BE2C (cell line): ENCODE data around the gene CDKN2B-AS1.

Experiments
- DNase-seq: peaks from one replicate; pipeline ENCODE4 v3.0.0-alpha.2; 2020
- H3K27me3 ChIP-seq: fragments of 250-450 bp; sonication (Bioruptor Pico); 2 replicates; pipeline ENCODE4 v1.5.1; 2020; ENCODE audit warnings: mild to moderate bottlenecking
- H3K36me3 ChIP-seq: fragments of 250-450 bp; sonication (Bioruptor Pico); 2 replicates; pipeline ENCODE4 v1.5.1; 2020; ENCODE audit warnings: mild to moderate bottlenecking
- H3K4me1 ChIP-seq: fragments of 250-450 bp; sonication (Bioruptor Pico); 2 replicates; pipeline ENCODE4 v1.5.1; 2020
- H3K4me3 ChIP-seq: 2 replicates; pipeline ENCODE4 v1.5.1; 2011; ENCODE audit warnings: low read depth, low read length
- H3K9me3 ChIP-seq: fragments of 250-450 bp; sonication (Bioruptor Pico); 2 replicates; pipeline ENCODE4 v1.5.1; 2020
- CTCF ChIP-seq: IDR thresholded peaks from 2 replicates; pipeline ENCODE4 v1.5.1; 2012; ENCODE audit warnings: mild to moderate bottlenecking, low read depth, low read length

CDKN2B-AS1 gene

GRCh38 chr9:22147813-22148527, 153.4 kb downstream of the CDKN2B-AS1 start:
- Histone ChIP-seq H3K36me3 (no peaks in the 10 kb centered on the region), H3K27me3 (no peaks in the 10 kb centered on the region), H3K9me3 (no peaks in the 10 kb centered on the region), H3K4me1 (no peaks in the 10 kb centered on the region), H3K4me3 (no peak overlapping the region)
- DNase-seq, result no peak
- no peak for TF ChIP-seq CTCF

- no peak for TF ChIP-seq CTCF
- H3K4me3 ChIP-seq, result no peak overlapping the region
- DNase-seq, result no peak
- no peaks in the 10 kb centered on the region for H3K4me1 ChIP-seq
- no peaks in the 10 kb centered on the region for H3K27me3 ChIP-seq
- H3K36me3 ChIP-seq, result no peaks in the 10 kb centered on the region
- H3K9me3 ChIP-seq, result no peaks in the 10 kb centered on the region
Observed at GRCh38 chr9:22148528-22148875, 153.9 kb downstream of the CDKN2B-AS1 start.

- no peaks in the 10 kb centered on the region for H3K4me1 ChIP-seq
- H3K4me3 ChIP-seq, result no peak overlapping the region
- DNase-seq, result no peak
- H3K36me3 ChIP-seq, result no peaks in the 10 kb centered on the region
- H3K9me3 ChIP-seq, result no peaks in the 10 kb centered on the region
- no peaks in the 10 kb centered on the region for H3K27me3 ChIP-seq
- no peak for TF ChIP-seq CTCF
Observed at GRCh38 chr9:22148876-22149637, 154.5 kb downstream of the CDKN2B-AS1 start.

- Histone ChIP-seq H3K4me3 (no peak overlapping the region), H3K4me1 (no peaks in the 10 kb centered on the region), H3K27me3 (no peaks in the 10 kb centered on the region; the same call in 1 of the 2 replicates), H3K36me3 (no peaks in the 10 kb centered on the region), H3K9me3 (no peaks in the 10 kb centered on the region)
- TF ChIP-seq CTCF, result no peak
- no peak for DNase-seq
Observed at GRCh38 chr9:22154064-22154463, 159.5 kb downstream of the CDKN2B-AS1 start.

GRCh38 chr9:22156586-22156985, 162.0 kb downstream of the CDKN2B-AS1 start:
- no peak for TF ChIP-seq CTCF
- H3K27me3 ChIP-seq, result no peaks in the 10 kb centered on the region; the same call in 1 of the 2 replicates
- no peak overlapping the region for H3K4me3 ChIP-seq
- H3K9me3 ChIP-seq, result no peaks in the 10 kb centered on the region
- no peaks in the 10 kb centered on the region for H3K4me1 ChIP-seq
- DNase-seq, result no peak
- H3K36me3 ChIP-seq, result no peaks in the 10 kb centered on the region

- Histone ChIP-seq H3K36me3 (no peaks in the 10 kb centered on the region), H3K4me3 (no peak overlapping the region), H3K9me3 (no peaks in the 10 kb centered on the region), H3K27me3 (no peaks in the 10 kb centered on the region; the same call in 1 of the 2 replicates), H3K4me1 (no peaks in the 10 kb centered on the region)
- no peak for DNase-seq
- TF ChIP-seq CTCF, result no peak
Observed at GRCh38 chr9:22157276-22157675, 162.7 kb downstream of the CDKN2B-AS1 start.
